ENCODE measurements around the gene PTBP2.

PTBP2 gene, protein sequence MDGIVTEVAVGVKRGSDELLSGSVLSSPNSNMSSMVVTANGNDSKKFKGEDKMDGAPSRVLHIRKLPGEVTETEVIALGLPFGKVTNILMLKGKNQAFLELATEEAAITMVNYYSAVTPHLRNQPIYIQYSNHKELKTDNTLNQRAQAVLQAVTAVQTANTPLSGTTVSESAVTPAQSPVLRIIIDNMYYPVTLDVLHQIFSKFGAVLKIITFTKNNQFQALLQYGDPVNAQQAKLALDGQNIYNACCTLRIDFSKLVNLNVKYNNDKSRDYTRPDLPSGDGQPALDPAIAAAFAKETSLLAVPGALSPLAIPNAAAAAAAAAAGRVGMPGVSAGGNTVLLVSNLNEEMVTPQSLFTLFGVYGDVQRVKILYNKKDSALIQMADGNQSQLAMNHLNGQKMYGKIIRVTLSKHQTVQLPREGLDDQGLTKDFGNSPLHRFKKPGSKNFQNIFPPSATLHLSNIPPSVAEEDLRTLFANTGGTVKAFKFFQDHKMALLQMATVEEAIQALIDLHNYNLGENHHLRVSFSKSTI

DNA sequence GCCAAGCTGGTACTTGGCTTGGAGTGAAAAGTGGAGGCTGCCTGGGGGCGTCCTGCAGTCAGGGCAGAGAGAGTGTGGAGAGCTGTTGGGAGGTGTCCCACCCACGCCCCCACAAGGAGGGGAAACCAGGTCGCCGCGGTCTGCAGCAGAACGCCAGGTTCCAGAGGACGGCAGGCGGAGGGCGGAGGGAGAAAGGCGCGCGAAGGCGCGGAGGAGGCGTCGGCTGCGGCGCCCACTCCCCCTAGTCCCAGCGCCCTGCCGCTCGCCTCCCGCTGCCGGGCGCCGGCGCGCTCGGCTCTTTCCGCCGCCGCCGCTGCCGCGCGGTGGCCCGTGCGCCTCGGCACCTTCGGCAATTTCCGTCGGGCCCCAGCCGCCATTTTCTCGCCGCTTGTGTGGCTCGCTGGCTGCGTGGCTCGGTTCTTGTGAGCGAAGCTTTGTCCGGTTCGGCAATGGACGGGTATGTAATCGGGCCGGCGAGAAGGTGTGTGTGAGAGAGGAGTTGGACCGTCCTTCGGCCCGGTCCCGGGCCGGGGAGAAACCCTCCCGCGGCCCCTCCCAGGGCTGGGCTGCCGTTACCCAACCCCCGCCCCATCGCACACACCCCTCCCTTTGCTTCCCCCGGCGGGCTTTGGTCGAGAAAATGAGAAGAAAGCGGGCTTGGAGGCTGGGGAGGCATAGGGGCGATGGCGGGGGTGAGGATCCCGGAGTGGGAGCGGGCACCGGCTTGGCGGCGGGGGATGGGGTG, at the start of gene PTBP2:
TSS of gene PTBP2 (plus strand) at position 369 of the 745 bp plus-strand sequence. CDS start at position 450, 81 bp downstream.
- peak; percentile 80 for DNase-seq

DNA sequence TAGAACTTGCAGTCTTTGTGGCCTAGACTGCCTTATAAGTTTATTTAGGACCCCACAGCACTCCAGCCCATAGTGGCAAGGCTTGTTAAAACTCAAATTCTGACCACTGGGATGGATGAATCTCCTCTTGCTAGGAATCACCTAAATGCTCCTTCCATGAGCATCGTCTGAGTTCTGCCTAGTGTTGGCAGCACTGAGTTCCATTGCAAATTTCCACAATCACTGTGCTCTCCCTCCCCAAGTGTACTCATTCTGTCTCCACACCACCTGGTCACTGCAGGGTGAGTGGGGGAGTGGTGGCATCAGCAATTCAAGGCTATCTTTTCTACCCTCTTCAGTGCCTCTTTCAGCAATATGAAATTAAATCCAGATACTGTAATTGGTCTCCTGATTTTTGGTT, 46.7 kb upstream of the PTBP2 start:
- no peak for DNase-seq

DNA sequence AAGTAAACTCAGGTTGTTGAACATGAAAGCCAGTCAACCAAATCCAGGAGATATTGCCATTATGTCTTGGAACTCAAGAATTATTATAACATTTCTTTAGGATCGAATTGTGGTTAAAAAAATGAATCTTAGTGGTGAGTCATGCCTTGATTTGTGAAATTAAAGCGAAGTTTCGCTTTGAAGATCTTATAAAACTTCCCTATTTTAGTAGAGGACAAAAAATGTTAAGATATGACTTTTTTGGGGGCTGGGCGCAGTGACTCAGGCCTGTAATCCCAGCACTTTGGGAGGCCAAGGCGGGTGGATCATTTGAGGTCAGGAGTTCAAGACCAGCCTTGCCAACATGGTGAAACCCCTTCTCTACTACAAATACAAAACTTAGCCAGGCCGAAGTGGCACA, 39.5 kb upstream of the PTBP2 start:
- DNase-seq: no peak

DNA sequence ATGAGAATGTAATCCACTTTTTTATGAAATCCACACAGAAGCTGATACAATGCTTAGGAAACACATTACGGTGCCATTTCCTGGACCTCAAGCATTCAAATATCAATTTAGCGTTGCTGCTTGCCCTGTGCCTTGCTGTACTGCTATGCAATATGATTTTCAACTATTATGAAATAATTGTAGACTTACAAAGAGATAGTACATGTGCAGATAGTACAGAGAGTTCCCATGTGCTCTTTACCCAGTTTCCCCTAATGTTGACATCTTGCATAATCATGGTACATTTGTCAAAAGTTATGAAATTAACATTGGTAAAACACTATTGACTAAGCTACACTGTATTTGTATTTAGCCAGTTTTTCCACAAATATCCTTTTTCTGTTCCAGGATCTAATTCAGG, 37.7 kb upstream of the PTBP2 start:
- DNase-seq: no peak

DNA sequence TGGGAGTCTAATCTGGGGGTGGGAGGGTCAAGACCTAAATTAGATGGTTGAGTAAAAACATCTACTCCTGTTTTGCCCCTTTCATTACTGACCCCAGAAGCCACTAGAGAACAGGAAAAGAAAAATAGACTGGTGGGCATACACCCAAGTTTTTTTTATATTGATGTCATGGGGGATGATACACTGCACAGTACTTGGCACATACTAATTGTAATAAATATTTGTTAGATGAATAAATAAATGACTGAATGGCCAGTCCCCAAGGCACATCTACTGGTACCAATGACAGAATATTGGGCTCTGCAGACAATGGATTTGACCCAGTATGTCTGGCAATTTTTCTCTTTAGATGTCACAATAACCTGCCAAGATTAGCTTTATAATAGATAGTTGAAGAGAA, 36.8 kb upstream of the PTBP2 start:
- DNase-seq: no peak

DNA sequence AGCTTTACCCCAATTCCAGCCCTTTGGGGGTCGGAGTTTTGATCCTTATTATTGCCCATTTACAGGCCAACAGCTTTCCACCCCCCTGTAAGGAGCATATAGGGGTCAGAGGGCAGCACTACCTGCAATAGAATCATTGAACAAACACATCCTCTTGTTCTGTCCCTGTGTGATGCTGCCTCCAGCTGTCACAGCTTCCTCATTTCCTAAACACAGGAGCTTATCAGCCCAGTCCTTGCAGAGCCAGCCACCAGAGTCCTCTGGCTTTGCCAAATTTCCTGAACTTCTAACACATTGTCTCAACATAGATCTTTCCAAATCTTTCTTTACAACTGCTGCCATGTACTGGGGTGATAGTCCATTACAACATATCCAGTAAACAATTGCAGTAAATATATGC, 32.8 kb upstream of the PTBP2 start:
- DNase-seq: no peak

DNA sequence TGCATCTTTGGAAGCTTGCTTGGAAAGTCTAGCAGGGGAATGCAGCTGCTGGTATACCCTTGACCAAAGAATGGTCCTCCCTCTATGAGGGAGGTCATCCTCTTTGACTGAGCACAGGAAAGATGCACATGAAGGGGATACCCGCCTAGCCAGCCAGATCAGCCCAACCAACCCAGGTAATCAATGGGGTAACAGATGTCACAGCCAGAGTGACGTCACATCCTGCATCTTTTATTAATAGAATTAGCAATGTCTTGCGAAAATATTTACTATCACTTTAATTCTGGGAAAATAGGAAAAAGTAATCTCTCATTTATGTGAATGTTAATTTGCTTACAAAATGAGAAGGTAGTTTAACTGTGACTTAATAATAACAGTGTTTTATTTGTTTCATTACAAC, 25.6 kb upstream of the PTBP2 start:
- DNase-seq: no peak

DNA sequence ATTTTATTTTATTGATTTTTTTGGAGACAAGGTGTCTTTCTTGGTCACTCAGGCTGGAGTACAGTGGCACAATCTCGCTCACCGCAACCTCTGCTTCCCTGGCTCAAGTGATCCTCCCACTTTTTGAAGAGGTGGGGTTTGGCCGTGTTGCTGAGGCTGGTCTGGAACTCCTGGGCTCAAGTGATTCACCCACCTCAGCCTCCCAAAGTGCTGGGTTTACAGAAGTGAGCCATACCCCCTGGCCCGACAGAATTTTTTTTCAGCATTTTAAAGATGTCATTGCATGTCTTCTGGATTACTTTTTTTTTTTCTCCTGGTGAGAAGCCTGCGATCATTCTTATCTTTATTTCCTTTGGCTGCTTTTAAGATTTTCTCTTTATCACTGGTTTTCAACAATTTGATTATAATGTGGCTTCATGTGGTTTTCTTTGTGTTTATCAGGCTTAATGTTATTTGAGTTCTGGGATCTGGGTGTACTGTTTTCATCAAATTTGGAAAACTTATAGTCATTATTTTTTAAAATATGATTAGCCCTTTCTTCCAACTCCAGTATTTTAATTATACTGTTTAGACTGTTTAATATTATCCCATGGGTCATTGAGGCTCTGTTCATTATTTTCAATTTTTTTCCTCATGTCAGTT, 23.1 kb upstream of the PTBP2 start:
- no peak for DNase-seq

DNA sequence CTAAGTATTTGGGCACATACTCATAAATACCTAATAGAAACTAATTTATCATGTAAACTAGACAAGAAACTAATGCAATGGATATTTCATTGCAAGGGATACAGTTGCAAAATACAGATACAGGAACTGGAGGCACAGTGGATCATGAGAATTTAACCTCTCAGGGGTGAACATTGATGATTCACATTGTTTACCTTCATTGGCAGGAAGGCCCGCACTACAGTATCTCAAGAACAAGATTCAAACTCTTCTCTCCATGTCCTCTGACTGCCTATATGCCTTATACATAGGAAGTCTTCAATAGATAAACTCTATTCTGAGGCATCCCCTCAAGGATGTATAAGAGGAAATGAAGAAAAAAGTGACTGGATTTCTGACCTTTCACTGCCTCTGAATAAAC, 18.4 kb upstream of the PTBP2 start:
- DNase-seq: no peak

DNA sequence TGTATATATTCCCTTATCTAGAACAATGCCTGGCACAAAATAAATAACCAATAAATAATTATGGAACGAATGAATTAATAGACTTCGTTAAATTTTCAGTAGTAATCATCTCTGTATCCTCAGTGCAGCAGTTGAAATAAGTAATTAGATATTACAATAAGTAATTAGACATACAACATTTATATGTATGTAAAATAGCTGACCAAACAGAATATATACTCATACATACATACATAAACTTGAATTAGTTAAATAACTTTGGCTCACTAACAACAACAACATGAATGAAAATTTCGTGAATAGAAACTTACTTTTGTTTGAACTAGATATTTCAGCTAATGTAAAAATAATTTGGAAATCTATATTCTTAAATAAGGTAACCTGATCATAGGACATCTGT, 14.6 kb upstream of the PTBP2 start:
- no peak for DNase-seq

DNA sequence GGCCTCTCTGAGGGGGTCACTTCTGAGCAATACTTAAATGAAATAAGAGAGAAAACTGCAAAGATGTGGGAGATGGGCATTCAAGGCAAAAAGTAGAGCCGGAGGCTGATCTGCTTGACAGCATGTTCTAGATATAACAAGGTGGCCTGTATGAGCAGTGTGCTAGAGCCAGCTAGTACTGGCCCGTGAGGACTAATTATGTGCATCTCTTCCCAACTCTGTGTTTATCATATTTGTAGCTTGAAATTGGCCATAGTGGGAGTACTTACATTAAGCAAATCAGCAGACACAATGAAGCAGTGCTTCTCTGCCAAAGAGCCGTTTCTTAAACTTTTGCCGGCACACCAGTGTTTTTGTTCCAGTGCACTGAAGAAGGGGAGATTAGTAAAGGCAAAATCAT, 13.1 kb upstream of the PTBP2 start:
- no peak for DNase-seq

DNA sequence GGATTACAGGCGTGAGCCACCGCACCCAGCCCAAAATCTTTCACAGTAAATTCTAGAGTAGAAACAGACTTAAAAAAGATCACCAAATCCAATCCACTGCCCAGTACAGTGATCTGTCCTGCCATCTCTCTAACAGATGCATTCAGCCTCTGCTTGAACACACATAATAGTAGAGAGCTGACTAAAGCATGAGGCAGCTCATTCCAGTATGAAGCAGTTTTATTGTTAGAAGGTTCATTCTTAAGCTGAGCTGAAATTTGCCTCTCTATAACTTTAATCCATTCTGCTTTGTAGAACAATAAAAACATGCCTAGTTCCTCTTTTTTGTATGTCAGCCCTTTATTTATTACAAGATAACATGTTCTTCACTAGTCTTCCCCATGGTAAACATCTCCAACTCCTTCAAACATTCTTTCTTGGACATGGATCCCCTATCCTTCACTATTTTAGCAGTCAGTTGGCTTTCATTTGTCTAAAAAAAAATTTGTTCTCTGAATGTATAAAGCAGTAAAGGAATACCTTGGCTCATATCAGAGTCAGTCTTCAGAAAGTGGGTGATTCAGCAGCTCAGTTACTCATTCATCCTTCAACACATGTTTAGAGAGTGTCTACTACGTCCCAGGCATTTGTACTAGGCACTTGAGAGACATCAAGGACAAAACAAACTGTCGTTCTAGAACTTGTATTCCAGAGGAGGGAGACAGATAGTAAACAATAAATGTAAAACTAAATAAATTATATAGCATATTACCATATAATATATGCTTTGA, 10.7 kb upstream of the PTBP2 start:
- DNase-seq: no peak

DNA sequence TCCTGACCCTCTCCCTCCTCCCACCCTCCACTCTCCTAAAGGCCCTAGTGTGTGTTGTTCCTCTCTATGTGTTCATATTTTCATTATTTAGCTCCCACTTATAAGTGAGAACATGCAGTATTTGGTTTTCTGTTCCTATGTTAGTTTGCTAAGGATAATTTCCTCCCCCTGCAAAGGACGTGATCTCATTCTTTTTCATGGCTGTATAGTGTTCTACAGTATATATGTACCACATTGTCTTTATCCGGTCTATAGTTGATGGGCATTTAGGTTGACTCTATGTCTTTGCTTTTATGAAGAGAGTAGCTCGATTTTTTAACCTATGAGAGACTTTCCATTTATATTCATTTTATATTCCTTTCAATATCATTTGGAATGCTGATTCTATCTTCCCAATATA, 7.9 kb upstream of the PTBP2 start:
- no peak for DNase-seq

DNA sequence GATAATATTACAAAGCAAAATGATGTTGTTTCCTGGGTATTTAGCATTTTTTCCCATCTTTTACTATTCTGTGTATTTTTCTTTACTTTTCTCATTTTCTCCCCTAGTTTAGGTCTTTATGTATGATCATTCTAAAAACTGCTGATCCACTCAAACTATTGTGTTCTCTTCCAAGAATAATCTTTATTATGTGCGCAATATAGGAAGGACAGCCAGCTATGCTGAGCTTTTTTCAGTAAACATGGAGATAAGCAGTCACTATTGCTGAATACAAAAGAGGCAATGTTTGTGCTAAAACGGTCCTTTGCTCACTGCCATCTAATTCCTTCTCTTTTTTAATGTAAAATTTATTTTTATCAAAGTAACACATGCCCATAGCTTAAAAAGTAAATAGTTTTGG, 6.7 kb upstream of the PTBP2 start:
- no peak for DNase-seq

DNA sequence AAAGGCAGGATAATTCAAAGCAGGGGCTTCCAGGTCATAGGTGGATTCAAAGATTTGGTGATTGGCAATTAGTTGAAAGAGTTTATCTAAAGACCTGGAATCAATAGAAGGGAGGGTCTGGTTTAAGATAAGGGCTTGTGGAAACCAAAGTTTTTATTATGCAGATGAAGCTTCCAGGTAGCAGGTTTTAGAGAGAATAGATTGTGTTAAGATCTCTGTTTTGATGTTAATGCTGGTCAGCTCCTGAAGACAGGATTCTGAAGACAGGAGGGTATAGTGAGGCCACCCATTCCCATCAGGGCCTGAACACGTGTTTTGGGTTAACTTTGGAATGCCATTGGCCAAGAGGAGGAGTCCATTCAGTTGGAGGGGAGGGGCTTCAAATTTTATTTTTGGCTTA, 6.1 kb upstream of the PTBP2 start:
- no peak for DNase-seq

DNA sequence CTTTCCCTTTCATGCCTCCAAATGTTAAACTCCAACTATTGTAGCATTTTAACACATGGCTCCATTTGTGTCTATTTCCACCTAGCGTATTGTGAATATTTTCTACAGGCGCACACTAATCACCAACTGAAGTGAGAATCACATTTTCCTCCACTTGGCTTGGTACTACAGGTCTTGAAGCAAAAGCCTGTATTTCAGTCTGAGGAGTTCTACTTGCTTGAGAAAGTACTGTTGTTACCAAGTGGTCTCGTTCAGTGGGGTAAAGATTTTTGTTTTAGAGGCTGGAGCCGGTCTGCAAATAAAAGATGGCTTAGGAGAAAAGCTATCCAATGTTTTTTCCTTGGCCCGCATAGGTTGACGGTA, 550 bp upstream of the PTBP2 start:
- no peak for DNase-seq

DNA sequence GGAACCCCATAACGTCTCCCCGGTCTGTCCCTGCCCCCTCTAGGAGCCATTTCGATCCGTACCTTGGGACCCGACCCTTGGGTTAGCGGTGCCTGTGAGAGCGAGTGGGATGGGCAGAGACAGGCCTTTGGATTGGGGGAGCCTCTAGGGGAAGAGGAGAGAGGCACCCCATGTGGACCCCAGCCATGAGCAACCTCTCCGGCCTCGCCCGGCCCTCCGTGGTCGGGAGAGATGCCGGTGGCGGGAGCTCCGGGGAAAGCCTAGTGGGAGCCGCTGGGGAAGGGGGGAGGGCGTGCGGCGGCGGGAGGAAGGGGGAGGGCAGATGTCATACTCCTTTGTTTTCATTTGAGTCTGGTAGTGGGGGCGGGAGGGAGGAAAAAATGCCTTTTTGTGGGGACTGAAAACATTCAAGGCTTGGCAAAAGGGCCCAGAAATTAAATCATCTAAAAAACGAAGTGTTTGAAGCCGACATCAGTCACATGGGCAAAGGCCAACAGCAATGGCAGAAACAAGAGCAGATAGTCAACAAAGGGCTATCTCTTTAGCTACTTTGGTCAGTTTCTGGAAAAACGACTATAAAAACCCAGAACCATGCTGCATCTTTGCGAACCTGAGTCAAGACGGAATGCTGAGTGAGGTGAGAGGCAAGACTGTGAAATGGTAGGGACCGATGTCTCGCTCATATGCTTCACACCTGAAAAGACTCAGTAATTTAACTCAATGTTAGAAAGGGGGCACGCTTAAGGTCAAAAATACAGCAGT, 758 bp downstream of the PTBP2 start:
- DNase-seq: no peak

DNA sequence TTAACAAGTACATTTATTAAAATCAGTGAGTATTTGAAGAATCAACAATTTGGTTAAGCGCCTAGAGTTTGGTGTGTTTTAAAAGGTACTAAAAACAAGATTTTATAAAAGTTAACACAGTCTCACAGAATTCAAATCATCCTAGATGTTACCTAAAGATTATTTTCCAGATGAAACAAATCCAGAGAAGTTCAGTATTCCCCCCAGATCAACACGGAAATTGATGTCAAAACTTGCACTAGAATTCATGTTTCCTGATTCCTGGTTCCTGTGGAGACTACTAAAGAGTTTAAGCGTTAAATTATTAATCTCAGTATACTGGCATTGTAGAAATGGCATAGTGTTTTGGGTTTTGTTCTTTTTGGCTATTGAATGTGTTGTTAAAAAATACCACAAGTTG, 1.4 kb downstream of the PTBP2 start:
- DNase-seq: no peak

DNA sequence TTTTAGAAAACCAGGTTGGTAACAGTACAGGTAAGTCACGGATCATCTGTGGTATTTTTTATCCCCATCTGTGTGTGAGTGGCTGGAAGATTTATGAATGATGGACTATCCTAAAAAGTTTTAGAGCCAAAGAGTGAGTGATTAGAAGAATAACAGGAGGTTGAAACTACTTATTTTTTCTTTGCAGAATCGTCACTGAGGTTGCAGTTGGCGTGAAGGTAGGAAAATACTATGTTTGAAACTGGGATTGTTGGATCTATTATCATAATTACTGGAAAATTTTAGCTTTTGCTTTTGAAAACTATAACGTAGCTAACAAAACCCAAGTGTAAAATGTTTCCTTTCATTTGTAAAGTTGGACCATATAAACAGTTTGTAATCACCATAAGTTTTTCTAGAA, 1.8 kb downstream of the PTBP2 start:
- DNase-seq: no peak

DNA sequence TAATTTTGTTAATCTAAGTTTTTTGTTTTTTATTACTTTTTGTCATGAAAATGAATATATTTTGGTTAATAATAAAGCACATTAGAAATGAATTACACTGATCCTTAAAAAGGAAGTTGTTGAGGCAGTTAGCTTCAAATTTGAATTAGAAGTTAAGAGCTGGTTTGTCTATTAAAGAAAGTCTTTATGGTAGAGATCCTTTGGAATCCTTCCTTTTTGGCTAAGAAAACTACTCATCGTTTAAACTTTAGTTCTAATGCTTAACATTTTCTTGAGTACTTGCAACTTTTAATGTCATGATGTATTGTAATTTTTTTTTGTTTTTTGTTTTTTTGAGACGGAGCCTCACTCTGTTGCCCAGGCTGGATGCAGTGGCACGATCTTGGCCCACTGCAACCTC, 2.4 kb downstream of the PTBP2 start:
- DNase-seq: no peak

DNA sequence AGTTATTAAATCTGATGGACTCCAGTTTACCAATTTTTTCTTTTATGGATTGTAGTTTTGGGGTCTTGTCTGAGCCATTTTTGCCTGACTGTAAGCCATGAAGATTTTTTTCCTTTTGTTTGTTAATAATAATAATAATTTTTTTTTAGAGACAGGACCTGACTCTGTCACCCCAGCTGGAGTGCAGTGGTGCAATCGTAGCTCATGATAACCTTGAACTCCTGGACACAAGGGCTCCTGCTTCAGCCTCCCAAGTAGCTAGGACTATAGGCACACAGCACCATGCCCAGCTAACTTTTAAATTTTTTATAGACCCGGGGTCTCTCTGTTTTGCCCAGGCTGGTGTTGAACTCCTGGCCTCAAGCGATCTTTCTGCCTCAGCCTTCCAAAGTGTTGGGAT, 6.3 kb downstream of the PTBP2 start:
- DNase-seq: no peak

DNA sequence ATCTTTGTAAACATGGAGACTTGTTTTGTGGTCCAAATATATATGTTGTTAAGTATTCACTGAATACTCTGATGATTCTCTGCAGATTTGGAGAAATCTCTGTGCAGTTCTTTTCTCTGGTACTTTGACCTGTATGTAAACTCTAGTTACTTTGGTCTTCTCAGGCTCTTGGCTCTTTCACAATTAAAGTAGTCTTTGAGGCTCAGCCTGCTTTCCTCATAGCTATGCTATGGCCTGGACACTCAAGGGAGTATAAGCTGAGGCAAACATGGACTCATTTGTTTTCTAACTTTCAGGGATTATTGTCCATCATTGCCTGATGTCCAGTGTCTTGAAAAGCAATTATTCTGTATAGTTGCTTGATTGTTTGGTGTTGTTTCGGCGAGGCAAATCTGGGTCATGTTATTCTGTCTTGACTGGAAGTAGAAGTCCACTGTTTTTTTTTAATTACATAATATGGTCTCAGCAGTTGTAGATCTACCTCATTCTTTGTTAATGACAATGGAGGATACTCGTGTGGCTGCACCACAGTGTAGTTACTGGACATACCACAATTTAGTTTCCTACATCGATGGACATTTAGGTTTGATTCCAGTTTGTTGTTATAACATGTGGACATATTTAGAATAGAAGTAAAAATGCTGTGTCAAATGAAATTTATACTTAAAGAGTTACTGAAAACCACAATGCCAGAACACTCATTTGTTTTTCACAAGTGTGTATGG, 9.2 kb downstream of the PTBP2 start:
- DNase-seq: no peak

Measured in activated CD4-positive, alpha-beta T cell treated with anti-CD3 and anti-CD28 coated beads, Interleukin-2, amount 50 U/mL, for 1 hour (primary cell).